GM19468 (cell line): ENCODE measurements around the gene RBMS3.
"Not testable (repeated sequence)": the region's sequence is repeated elsewhere in the genome, so short reads cannot be mapped to it uniquely, and the experiment has no call there.

Source experiments
- ATAC-seq: cut with Tn5 transposase; IDR thresholded peaks from one replicate; pipeline ENCODE4 v1.9.1; 2021; ENCODE audit warnings: mild to moderate bottlenecking, moderate library complexity, moderate number of reproducible peaks; ENCODE audit not compliant: unreplicated experiment; ENCODE audit errors: extremely low read depth

RBMS3 gene

GRCh38 chr3:29805757-29806156, 524.9 kb downstream of the RBMS3 start:
- no peak for ATAC-seq

- ATAC-seq: not testable (repeated sequence)
Observed at GRCh38 chr3:29808324-29808723, 527.5 kb downstream of the RBMS3 start.

GRCh38 chr3:29822071-29822470, 541.2 kb downstream of the RBMS3 start:
- no peak for ATAC-seq

- no peak for ATAC-seq
Observed at GRCh38 chr3:29823233-29823632, 542.4 kb downstream of the RBMS3 start.

GRCh38 chr3:29826712-29827111, 545.8 kb downstream of the RBMS3 start:
- no peak for ATAC-seq

- no peak for ATAC-seq
Observed at GRCh38 chr3:29827756-29828155, 546.9 kb downstream of the RBMS3 start.

- ATAC-seq: no peak
Observed at GRCh38 chr3:29829340-29829739, 548.5 kb downstream of the RBMS3 start.

- no peak for ATAC-seq
Observed at GRCh38 chr3:29850641-29851040, 569.8 kb downstream of the RBMS3 start.

GRCh38 chr3:29852767-29853166, 571.9 kb downstream of the RBMS3 start:
- ATAC-seq: no peak

- no peak for ATAC-seq
Observed at GRCh38 chr3:29853841-29854397, 573.0 kb downstream of the RBMS3 start.

GRCh38 chr3:29854821-29855220, 574.0 kb downstream of the RBMS3 start:
- no peak for ATAC-seq

GRCh38 chr3:29859726-29860270, 578.9 kb downstream of the RBMS3 start:
- ATAC-seq: no peak

GRCh38 chr3:29864809-29865208, 583.9 kb downstream of the RBMS3 start:
- no peak for ATAC-seq

- no peak for ATAC-seq
Observed at GRCh38 chr3:29868543-29869101, 587.8 kb downstream of the RBMS3 start.

- ATAC-seq: no peak
Observed at GRCh38 chr3:29870136-29870535, 589.3 kb downstream of the RBMS3 start.

GRCh38 chr3:29871087-29871486, 590.2 kb downstream of the RBMS3 start:
- ATAC-seq: no peak

- ATAC-seq: no peak
Observed at GRCh38 chr3:29880809-29881208, 599.9 kb downstream of the RBMS3 start.

GRCh38 chr3:29887451-29887850, 606.6 kb downstream of the RBMS3 start:
- ATAC-seq: no peak

- ATAC-seq: no peak
Observed at GRCh38 chr3:29889215-29889614, 608.3 kb downstream of the RBMS3 start.

- ATAC-seq: no peak
Observed at GRCh38 chr3:29890801-29891200, 609.9 kb downstream of the RBMS3 start.

GRCh38 chr3:29892976-29893554, 612.2 kb downstream of the RBMS3 start:
- ATAC-seq: no peak

GRCh38 chr3:29896856-29897255, 616.0 kb downstream of the RBMS3 start:
- ATAC-seq: no peak
